ENCODE measurements around the gene KPRP. TPM values are rescaled to one million over a fixed set of nuclear protein-coding genes. Genes with fewer than 3 reads are reported as not detected.

Gene KPRP
- total and polyA plus RNA-seq, 2 donors (not counting 1 experiment from before 2014, with no cell fraction given) = 0.33 TPM; not detected in 1

GRCh38 chr1:152745289-152745704 is 12.5 kb upstream of the KPRP start:
- no peaks in the 10 kb centered on the region for H3K27me3 ChIP-seq (ENCODE audit: control insufficient read depth, insufficient read depth, low read length)
- H3K4me3 ChIP-seq (replicated peaks in 1 of 4; ENCODE audit: control extremely low read depth in 1 of 4, insufficient read depth in 1 of 4, low read depth in 3 of 4, low read length in 4 of 4) = no peak overlapping the region
- H3K9me3 ChIP-seq (ENCODE audit: control insufficient read depth, insufficient read depth, low read depth, low read length) = no peaks in the 10 kb centered on the region
- no peaks in the 10 kb centered on the region for H3K36me3 ChIP-seq (ENCODE audit: control insufficient read depth, insufficient read depth, low read length)
- TF ChIP-seq EZH2 (IDR thresholded peaks at IDR 0.05; ENCODE audit: low read length, missing control alignments) (no peak), CTCF (conservative IDR thresholded peaks at IDR 0.05 in 1 of 2, IDR thresholded peaks at IDR 0.05 in 1 of 2; ENCODE audit: low read depth in 1 of 2, low read length in 2 of 2) (no peak)
- no peaks in the 10 kb centered on the region for H3K79me2 ChIP-seq (ENCODE audit: control insufficient read depth, insufficient read depth, low read length)
- H3K4me2 ChIP-seq (ENCODE audit: extremely low read depth, insufficient read depth, low read length) = no peak overlapping the region
- peaks cover 21% of the 10 kb centered on the region for H3K4me1 ChIP-seq (ENCODE audit: control insufficient read depth, extremely low read depth, insufficient read depth, low read length)
- DNase-seq (ENCODE audit: low read depth in 2 of 2) = peak; percentile 36 to 68
- H3K27ac ChIP-seq (ENCODE audit: insufficient read depth, low read length) = peak overlapping the region; percentile 17
- no peak overlapping the region for H3K9ac ChIP-seq (ENCODE audit: insufficient read depth, low read length)
- peak overlapping the region; percentile 9 for H2AFZ ChIP-seq (ENCODE audit: low read length)
- H4K20me1 ChIP-seq (ENCODE audit: control insufficient read depth, extremely low read depth, insufficient read depth, low read length) = no peaks in the 10 kb centered on the region

- Histone ChIP-seq H3K36me3 (ENCODE audit: control insufficient read depth, insufficient read depth, low read length) (no peaks in the 10 kb centered on the region), H3K4me1 (ENCODE audit: control insufficient read depth, extremely low read depth, insufficient read depth, low read length) (peaks cover 21% of the 10 kb centered on the region), H4K20me1 (ENCODE audit: control insufficient read depth, extremely low read depth, insufficient read depth, low read length) (no peaks in the 10 kb centered on the region), H3K4me3 (replicated peaks in 1 of 4; ENCODE audit: control extremely low read depth in 1 of 4, insufficient read depth in 1 of 4, low read depth in 3 of 4, low read length in 4 of 4) (no peak overlapping the region), H3K9ac (ENCODE audit: insufficient read depth, low read length) (no peak overlapping the region), H3K27me3 (ENCODE audit: control insufficient read depth, insufficient read depth, low read length) (no peaks in the 10 kb centered on the region), H3K4me2 (ENCODE audit: extremely low read depth, insufficient read depth, low read length) (no peak overlapping the region), H2AFZ (ENCODE audit: low read length) (peak overlapping the region; percentile 9), H3K27ac (ENCODE audit: insufficient read depth, low read length) (peak overlapping the region; percentile 17), H3K9me3 (ENCODE audit: control insufficient read depth, insufficient read depth, low read depth, low read length) (no peaks in the 10 kb centered on the region), H3K79me2 (ENCODE audit: control insufficient read depth, insufficient read depth, low read length) (no peaks in the 10 kb centered on the region)
- TF ChIP-seq CTCF (conservative IDR thresholded peaks at IDR 0.05 in 1 of 2, IDR thresholded peaks at IDR 0.05 in 1 of 2; ENCODE audit: low read depth in 1 of 2, low read length in 2 of 2) = no peak
- no peak for TF ChIP-seq EZH2 (IDR thresholded peaks at IDR 0.05; ENCODE audit: low read length, missing control alignments)
- DNase-seq (ENCODE audit: low read depth in 2 of 2) = no peak
Observed at GRCh38 chr1:152745765-152746444, 11.9 kb upstream of the KPRP start.

- TF ChIP-seq CTCF (conservative IDR thresholded peaks at IDR 0.05 in 1 of 2, IDR thresholded peaks at IDR 0.05 in 1 of 2; ENCODE audit: low read depth in 1 of 2, low read length in 2 of 2) (no peak), EZH2 (IDR thresholded peaks at IDR 0.05; ENCODE audit: low read length, missing control alignments) (no peak)
- H3K4me2 ChIP-seq (ENCODE audit: extremely low read depth, insufficient read depth, low read length) = no peak overlapping the region
Observed at GRCh38 chr1:152747831-152748230, 10.0 kb upstream of the KPRP start.

More at GRCh38 chr1:152747831-152748230, 10.0 kb upstream of the KPRP start:
- no peaks in the 10 kb centered on the region for H3K79me2 ChIP-seq (ENCODE audit: control insufficient read depth, insufficient read depth, low read length)
- no peaks in the 10 kb centered on the region for H4K20me1 ChIP-seq (ENCODE audit: control insufficient read depth, extremely low read depth, insufficient read depth, low read length)
- H3K4me3 ChIP-seq (replicated peaks in 1 of 4; ENCODE audit: control extremely low read depth in 1 of 4, insufficient read depth in 1 of 4, low read depth in 3 of 4, low read length in 4 of 4) = no peak overlapping the region
- peak in 1 of 2 donors; percentile 23 for DNase-seq (ENCODE audit: low read depth in 2 of 2)
- no peaks in the 10 kb centered on the region for H3K27me3 ChIP-seq (ENCODE audit: control insufficient read depth, insufficient read depth, low read length)
- no peak overlapping the region for H2AFZ ChIP-seq (ENCODE audit: low read length)
- no peak overlapping the region for H3K27ac ChIP-seq (ENCODE audit: insufficient read depth, low read length)
- H3K4me1 ChIP-seq (ENCODE audit: control insufficient read depth, extremely low read depth, insufficient read depth, low read length) = peaks cover 24% of the 10 kb centered on the region
- H3K36me3 ChIP-seq (ENCODE audit: control insufficient read depth, insufficient read depth, low read length) = no peaks in the 10 kb centered on the region
- H3K9me3 ChIP-seq (ENCODE audit: control insufficient read depth, insufficient read depth, low read depth, low read length) = no peaks in the 10 kb centered on the region
- H3K9ac ChIP-seq (ENCODE audit: insufficient read depth, low read length) = no peak overlapping the region
